HepG2 (cell line): Measurements from ENCODE around the gene RBM12. TPM values are rescaled to one million over a fixed set of nuclear protein-coding genes. Genes with fewer than 3 reads are reported as not detected.

ENCODE experiments used
- CBX2 ChIP-seq, 2 experiments: fragments of 200-600 bp in 1 of 2; sonication (generic); formaldehyde crosslinking in 1 of 2; IDR thresholded peaks; 2 replicates each; pipeline versions ENCODE4 v1.7.0 to v1.8.1; 2018 to 2022; ENCODE audit warnings: low read depth in 2 of 2, low read length in 1 of 2, mild to moderate bottlenecking in 1 of 2, missing genetic modification reagents in 1 of 2
- CENPT ChIP-seq: sonication (generic); formaldehyde crosslinking; IDR thresholded peaks from 2 replicates; pipeline ENCODE4 v1.8.0; 2022; ENCODE audit warnings: low read depth, mild to moderate bottlenecking, moderate library complexity, missing genetic modification reagents
- FOXK2 ChIP-seq: fragments of 450-650 bp; IDR thresholded peaks from 2 replicates; pipeline ENCODE4 v1.6.1; 2016
- GPN1 ChIP-seq: sonication (generic); formaldehyde crosslinking; IDR thresholded peaks from 2 replicates; pipeline ENCODE4 v1.5.1; 2020; ENCODE audit warnings: missing genetic modification reagents, borderline replicate concordance
- GTF2F1 ChIP-seq: fragments of 150-350 bp; IDR thresholded peaks from 2 replicates; pipeline ENCODE4 v1.6.1; 2014; ENCODE audit warnings: low read length
- MED8 ChIP-seq: sonication (generic); formaldehyde crosslinking; IDR thresholded peaks from 2 replicates; pipeline ENCODE4 v1.8.1; 2023; ENCODE audit warnings: mild to moderate bottlenecking, missing genetic modification reagents; ENCODE audit not compliant: insufficient replicate concordance
- MIER3 ChIP-seq: IDR thresholded peaks from 2 replicates; pipeline ENCODE4 v1.6.1; 2016; ENCODE audit warnings: missing compliant biosample characterization, borderline replicate concordance
- MIXL1 ChIP-seq: IDR thresholded peaks from 2 replicates; pipeline ENCODE4 v1.6.1; 2016
- NFYB ChIP-seq: sonication (generic); formaldehyde crosslinking; IDR thresholded peaks from 2 replicates; pipeline ENCODE4 v1.4.0; 2020; ENCODE audit warnings: missing genetic modification reagents
- NR2F6 ChIP-seq, 2 experiments: IDR thresholded peaks; 2 replicates each; pipeline ENCODE4 v1.6.1; 2016; ENCODE audit warnings: antibody characterized with exemption in 1 of 2, mild to moderate bottlenecking in 1 of 2
- RFX5 ChIP-seq: IDR thresholded peaks from 2 replicates; pipeline ENCODE4 v1.6.1; 2011; ENCODE audit warnings: low read depth, low read length, improper control_type of control experiment
- TAF15 ChIP-seq: fragments of 200-400 bp; formaldehyde crosslinking; IDR thresholded peaks from one replicate; pipeline ENCODE4 v1.6.1; 2018; ENCODE audit warnings: mild to moderate bottlenecking, low read depth, low read length; ENCODE audit not compliant: poor library complexity, severe bottlenecking
- WIZ ChIP-seq: sonication (generic); formaldehyde crosslinking; IDR thresholded peaks from 2 replicates; pipeline ENCODE4 v1.5.1; 2020; ENCODE audit warnings: mild to moderate bottlenecking, missing genetic modification reagents
- XRCC5 ChIP-seq: fragments of 200-400 bp; formaldehyde crosslinking; optimal IDR thresholded peaks from 2 replicates; pipeline ENCODE3; 2017; ENCODE audit warnings: mild to moderate bottlenecking, low read length
- ZNF350 ChIP-seq: sonication (generic); formaldehyde crosslinking; IDR thresholded peaks from 2 replicates; pipeline ENCODE4 v1.4.0; 2020; ENCODE audit warnings: mild to moderate bottlenecking, low read depth, missing genetic modification reagents, borderline replicate concordance
- ZNF431 ChIP-seq: sonication (generic); formaldehyde crosslinking; IDR thresholded peaks from 2 replicates; pipeline ENCODE4 v1.9.0; 2022; ENCODE audit warnings: missing genetic modification reagents, low read depth, mild to moderate bottlenecking, borderline replicate concordance
- ZNF674 ChIP-seq: sonication (generic); formaldehyde crosslinking; IDR thresholded peaks from 2 replicates; pipeline ENCODE4 v1.5.0; 2020; ENCODE audit warnings: low read depth, mild to moderate bottlenecking, missing genetic modification reagents
- ZNF7 ChIP-seq: IDR thresholded peaks from 2 replicates; pipeline ENCODE4 v1.6.1; 2016; ENCODE audit warnings: missing biosample characterization, missing genetic modification reagents
- ZNF709 ChIP-seq: sonication (generic); formaldehyde crosslinking; IDR thresholded peaks from 2 replicates; pipeline ENCODE4 v1.5.0; 2020; ENCODE audit warnings: mild to moderate bottlenecking, missing genetic modification reagents
- ZNF746 ChIP-seq: sonication (generic); formaldehyde crosslinking; IDR thresholded peaks from 2 replicates; pipeline ENCODE4 v1.8.0; 2022; ENCODE audit warnings: mild to moderate bottlenecking, missing genetic modification reagents
- polyA plus RNA-seq, 8 experiments: library from polyadenylated mRNA; depleted of rRNA in 3 of 8; stranded (reverse) in 7 of 8; unstranded in 1 of 8; fragments of >200 nt; fragmentation: Illumina TruSeq in 4 of 8; extraction: Trizol in 4 of 8; gene quantifications; 2 replicates each; pipeline versions ENCODE4 v1.2.1 to v1.2.3, GENCODE V29; 2011 to 2016; ENCODE audit warnings: low read depth in 4 of 8, missing spikeins in 1 of 8, mixed read lengths in 1 of 8; ENCODE audit not compliant: insufficient read depth in 1 of 8
- total RNA-seq, 5 experiments: library from RNA; depleted of rRNA; stranded (reverse); fragments of >200 nt; fragmentation: Illumina TruSeq; extraction: Trizol; gene quantifications; 2 replicates each; pipeline ENCODE4 v1.2.3, GENCODE V29; 2016; ENCODE audit warnings: low read depth in 1 of 5
- TF ChIP-seq, protein P1 (sequence below): sonication (generic); formaldehyde crosslinking; IDR thresholded peaks from 2 replicates; pipeline ENCODE4 v1.5.0; 2020; ENCODE audit warnings: missing genetic modification reagents, mild to moderate bottlenecking, borderline replicate concordance
- TF ChIP-seq, protein P2 (sequence below): sonication (generic); formaldehyde crosslinking; IDR thresholded peaks from 2 replicates; pipeline ENCODE4 v1.4.0; 2020; ENCODE audit warnings: mild to moderate bottlenecking, missing genetic modification reagents
- TF ChIP-seq, protein P3 (sequence below): sonication (generic); formaldehyde crosslinking; IDR thresholded peaks from 2 replicates; pipeline ENCODE4 v1.9.0; 2021; ENCODE audit warnings: missing genetic modification reagents, mild to moderate bottlenecking, borderline replicate concordance

Gene RBM12
- total and polyA plus RNA-seq, 2 of the 13 experiments (the other 11 are each of a cell fraction or from before 2014, with no cell fraction given): 97.9 to 104 TPM

DNA sequence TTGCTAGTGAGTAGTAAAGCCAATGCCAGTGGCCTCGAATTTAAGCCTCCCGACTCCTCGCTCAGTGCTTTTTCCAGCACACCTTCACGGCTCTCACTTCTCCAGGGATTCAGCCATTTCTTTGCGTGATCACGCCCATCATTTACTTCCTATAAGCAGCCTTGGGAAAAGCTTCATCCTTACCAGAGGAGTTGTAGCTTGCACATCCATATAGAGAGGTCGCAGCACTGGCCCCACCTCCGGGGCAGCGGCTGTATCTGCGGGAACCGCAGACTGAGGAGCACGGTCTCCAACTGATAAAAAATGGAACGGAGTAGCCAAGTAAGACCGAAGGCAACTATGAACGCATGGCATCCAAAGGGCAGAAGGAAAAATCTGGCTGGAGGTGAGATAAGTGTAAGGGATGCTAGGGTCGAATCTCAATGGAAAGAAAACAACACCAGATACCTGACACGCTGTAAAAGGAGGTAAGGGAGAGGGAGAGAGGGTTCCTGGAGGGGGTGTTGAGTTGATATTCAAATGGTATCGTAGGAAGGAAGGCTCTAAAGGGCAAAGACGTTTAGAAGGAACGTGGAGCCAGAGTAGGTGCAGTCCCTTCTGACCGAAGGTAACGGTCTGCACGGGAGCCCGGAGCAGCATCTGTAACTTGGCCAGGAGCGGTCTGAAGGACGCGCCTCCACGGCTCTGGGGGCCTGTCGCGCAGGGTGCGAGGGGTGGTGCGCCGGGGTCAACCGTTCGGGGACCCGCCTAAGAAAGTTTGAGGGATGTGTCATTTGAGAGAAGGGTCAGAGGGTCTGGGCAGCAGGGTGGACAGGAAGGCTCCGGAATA is 33.8 kb upstream of the RBM12 start (continued):
- TF ChIP-seq, protein P1, sequence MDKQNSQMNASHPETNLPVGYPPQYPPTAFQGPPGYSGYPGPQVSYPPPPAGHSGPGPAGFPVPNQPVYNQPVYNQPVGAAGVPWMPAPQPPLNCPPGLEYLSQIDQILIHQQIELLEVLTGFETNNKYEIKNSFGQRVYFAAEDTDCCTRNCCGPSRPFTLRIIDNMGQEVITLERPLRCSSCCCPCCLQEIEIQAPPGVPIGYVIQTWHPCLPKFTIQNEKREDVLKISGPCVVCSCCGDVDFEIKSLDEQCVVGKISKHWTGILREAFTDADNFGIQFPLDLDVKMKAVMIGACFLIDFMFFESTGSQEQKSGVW (CRISPR knock-in tag): no peak
- TF ChIP-seq, protein P2, sequence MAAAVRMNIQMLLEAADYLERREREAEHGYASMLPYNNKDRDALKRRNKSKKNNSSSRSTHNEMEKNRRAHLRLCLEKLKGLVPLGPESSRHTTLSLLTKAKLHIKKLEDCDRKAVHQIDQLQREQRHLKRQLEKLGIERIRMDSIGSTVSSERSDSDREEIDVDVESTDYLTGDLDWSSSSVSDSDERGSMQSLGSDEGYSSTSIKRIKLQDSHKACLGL (CRISPR knock-in tag): no peak
- TF ChIP-seq TAF15: peak; percentile 31
- no peak for TF ChIP-seq MIXL1 (CRISPR knock-in tag)
- no peak for TF ChIP-seq ZNF746 (CRISPR knock-in tag)
- TF ChIP-seq GTF2F1: no peak
- TF ChIP-seq GPN1: no peak
- no peak for TF ChIP-seq ZNF674 (CRISPR knock-in tag)
- no peak for TF ChIP-seq ZNF431 (CRISPR knock-in tag)
- no peak for TF ChIP-seq FOXK2
- TF ChIP-seq NFYB (CRISPR knock-in tag): 0 out of 2 replicates have a peak, but pooled peaks have one; percentile 6
- TF ChIP-seq MED8 (CRISPR knock-in tag): no peak
- TF ChIP-seq, protein P3, sequence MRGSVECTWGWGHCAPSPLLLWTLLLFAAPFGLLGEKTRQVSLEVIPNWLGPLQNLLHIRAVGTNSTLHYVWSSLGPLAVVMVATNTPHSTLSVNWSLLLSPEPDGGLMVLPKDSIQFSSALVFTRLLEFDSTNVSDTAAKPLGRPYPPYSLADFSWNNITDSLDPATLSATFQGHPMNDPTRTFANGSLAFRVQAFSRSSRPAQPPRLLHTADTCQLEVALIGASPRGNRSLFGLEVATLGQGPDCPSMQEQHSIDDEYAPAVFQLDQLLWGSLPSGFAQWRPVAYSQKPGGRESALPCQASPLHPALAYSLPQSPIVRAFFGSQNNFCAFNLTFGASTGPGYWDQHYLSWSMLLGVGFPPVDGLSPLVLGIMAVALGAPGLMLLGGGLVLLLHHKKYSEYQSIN: no peak
- TF ChIP-seq MIER3 (CRISPR knock-in tag): no peak
- TF ChIP-seq ZNF350: no peak
- TF ChIP-seq ZNF7: no peak
- no peak for TF ChIP-seq WIZ (CRISPR knock-in tag)
- TF ChIP-seq CBX2 (IDR thresholded peaks at IDR 0.05; ENCODE audit: low read depth, low read length): no peak
- no peak for TF ChIP-seq CBX2 (CRISPR knock-in tag; IDR thresholded peaks at IDR 0.05; ENCODE audit: low read depth)
- TF ChIP-seq CENPT: no peak; the same call in 1 of the 2 replicates
- no peak for TF ChIP-seq RFX5
- TF ChIP-seq NR2F6 (IDR thresholded peaks at IDR 0.05): no peak
- TF ChIP-seq NR2F6 (CRISPR knock-in tag; IDR thresholded peaks at IDR 0.05): no peak
- TF ChIP-seq ZNF709 (CRISPR knock-in tag): peak; percentile 75; the same call in 1 of the 2 replicates
- no peak for TF ChIP-seq XRCC5
